Measurements from ENCODE around the gene LIN52. TPM values are rescaled to one million over a fixed set of nuclear protein-coding genes. Genes with fewer than 3 reads are reported as not detected.
A peak's percentile ranks its signal among the peaks of the same experiment; 100 is the strongest.

The LIN52 gene
- total and polyA plus RNA-seq, 2 experiments from 2014 or later: 8.0 to 8.7 TPM

DNA sequence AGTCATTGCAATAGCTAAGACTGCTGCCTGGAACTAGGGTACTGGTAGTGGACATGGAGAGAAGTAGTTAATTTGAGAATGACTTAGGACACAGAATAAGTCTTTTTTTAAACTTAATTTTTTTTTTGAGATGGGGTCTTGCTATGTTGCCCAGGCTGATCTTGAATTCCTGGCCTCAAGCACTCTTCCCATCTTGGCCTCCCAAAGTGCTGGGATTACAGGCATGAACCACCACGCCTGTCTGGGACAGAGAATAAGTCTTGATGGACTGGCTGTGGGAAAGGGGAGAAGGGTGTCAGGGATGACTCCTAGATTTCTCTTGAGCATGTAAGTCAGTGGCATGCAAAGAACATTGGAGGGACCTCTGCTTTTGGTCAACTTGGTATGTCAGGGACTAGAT lies 42.9 kb downstream of the LIN52 start:
- no peak for TF ChIP-seq EZH2 (IDR thresholded peaks at IDR 0.05; ENCODE audit: insufficient read depth, poor library complexity, severe bottlenecking)
- TF ChIP-seq EZH2phosphoT487 (IDR thresholded peaks at IDR 0.05; ENCODE audit: insufficient read depth, low read depth): no peak
- WGBS, 2 experiments (ENCODE audit: low coverage in 1 of 2, low lambda C conversion rate in 2 of 2, missing lambda C conversion rate in 2 of 2): 100% methylated on average over 1 of the region's 1 CpG
- Histone ChIP-seq H3K27me3 (replicated peaks; ENCODE audit: insufficient read depth) (no peaks in the 10 kb centered on the region), H4K20me1 (ENCODE audit: insufficient read depth) (no peaks in the 10 kb centered on the region), H3K9me2 (ENCODE audit: insufficient read depth) (no peaks in the 10 kb centered on the region), H3K4me1 (ENCODE audit: insufficient read depth) (no peaks in the 10 kb centered on the region), H3K27ac (no peak overlapping the region), H3K9me3 (ENCODE audit: low read depth) (no peaks in the 10 kb centered on the region), H3K36me3 (ENCODE audit: low read depth) (no peaks in the 10 kb centered on the region), H3K4me2 (ENCODE audit: unreplicated experiment) (no peak overlapping the region), H3K4me3 (no peak overlapping the region), H3K79me2 (ENCODE audit: insufficient read depth) (no peaks in the 10 kb centered on the region), H3F3A (ENCODE audit: insufficient read depth) (no peaks in the 10 kb centered on the region), H3K9ac (no peak overlapping the region), H2AFZ (no peak overlapping the region)
- no peak for DNase-seq
- in situ Hi-C loops (cut with MboI): no loop called here

GRCh38 chr14:74133833-74134481 lies 49.2 kb downstream of the LIN52 start:
- in situ Hi-C loops (cut with MboI): no loop called here
- no peak overlapping the region for H2AFZ ChIP-seq
- no peaks in the 10 kb centered on the region for H3K36me3 ChIP-seq (ENCODE audit: low read depth)
- no peaks in the 10 kb centered on the region for H3F3A ChIP-seq (ENCODE audit: insufficient read depth)
- H3K79me2 ChIP-seq (ENCODE audit: insufficient read depth): no peaks in the 10 kb centered on the region
- no peaks in the 10 kb centered on the region for H3K27me3 ChIP-seq (replicated peaks; ENCODE audit: insufficient read depth)
- H3K27ac ChIP-seq: no peak overlapping the region
- no peaks in the 10 kb centered on the region for H3K9me3 ChIP-seq (ENCODE audit: low read depth)
- no peaks in the 10 kb centered on the region for H3K9me2 ChIP-seq (ENCODE audit: insufficient read depth)
- TF ChIP-seq EZH2 (IDR thresholded peaks at IDR 0.05; ENCODE audit: insufficient read depth, poor library complexity, severe bottlenecking): no peak
- TF ChIP-seq EZH2phosphoT487 (IDR thresholded peaks at IDR 0.05; ENCODE audit: insufficient read depth, low read depth): no peak
- H3K9ac ChIP-seq: no peak overlapping the region
- no peak for DNase-seq
- H4K20me1 ChIP-seq (ENCODE audit: insufficient read depth): no peaks in the 10 kb centered on the region
- 67 to 70% methylated on average over 3 of the region's 3 CpGs for WGBS, 2 experiments (ENCODE audit: low coverage in 1 of 2, low lambda C conversion rate in 2 of 2, missing lambda C conversion rate in 2 of 2)
- no peak overlapping the region for H3K4me2 ChIP-seq (ENCODE audit: unreplicated experiment)
- H3K4me1 ChIP-seq (ENCODE audit: insufficient read depth): no peaks in the 10 kb centered on the region
- H3K4me3 ChIP-seq: no peak overlapping the region

GRCh38 chr14:74134484-74134883 lies 49.7 kb downstream of the LIN52 start:
- no peaks in the 10 kb centered on the region for H4K20me1 ChIP-seq (ENCODE audit: insufficient read depth)
- no peak overlapping the region for H3K4me2 ChIP-seq (ENCODE audit: unreplicated experiment)
- no peaks in the 10 kb centered on the region for H3K27me3 ChIP-seq (replicated peaks; ENCODE audit: insufficient read depth)
- in situ Hi-C loops (cut with MboI): no loop called here
- no peaks in the 10 kb centered on the region for H3K79me2 ChIP-seq (ENCODE audit: insufficient read depth)
- no peaks in the 10 kb centered on the region for H3K9me2 ChIP-seq (ENCODE audit: insufficient read depth)
- no peaks in the 10 kb centered on the region for H3K4me1 ChIP-seq (ENCODE audit: insufficient read depth)
- no peak for TF ChIP-seq EZH2 (IDR thresholded peaks at IDR 0.05; ENCODE audit: insufficient read depth, poor library complexity, severe bottlenecking)
- no peak for TF ChIP-seq EZH2phosphoT487 (IDR thresholded peaks at IDR 0.05; ENCODE audit: insufficient read depth, low read depth)
- H3F3A ChIP-seq (ENCODE audit: insufficient read depth): no peaks in the 10 kb centered on the region
- H2AFZ ChIP-seq: no peak overlapping the region
- H3K36me3 ChIP-seq (ENCODE audit: low read depth): no peaks in the 10 kb centered on the region
- no peak overlapping the region for H3K4me3 ChIP-seq
- no peak for DNase-seq
- no peak overlapping the region for H3K27ac ChIP-seq
- H3K9ac ChIP-seq: no peak overlapping the region
- H3K9me3 ChIP-seq (ENCODE audit: low read depth): no peaks in the 10 kb centered on the region

GRCh38 chr14:74135426-74135825 lies 50.7 kb downstream of the LIN52 start:
- in situ Hi-C loops (cut with MboI): no loop called here
- no peaks in the 10 kb centered on the region for H3K4me1 ChIP-seq (ENCODE audit: insufficient read depth)
- H3K36me3 ChIP-seq (ENCODE audit: low read depth): no peaks in the 10 kb centered on the region
- H3K9ac ChIP-seq: no peak overlapping the region
- H3K9me3 ChIP-seq (ENCODE audit: low read depth): no peaks in the 10 kb centered on the region
- H2AFZ ChIP-seq: no peak overlapping the region
- no peaks in the 10 kb centered on the region for H3K27me3 ChIP-seq (replicated peaks; ENCODE audit: insufficient read depth)
- H3K4me3 ChIP-seq: no peak overlapping the region
- no peaks in the 10 kb centered on the region for H4K20me1 ChIP-seq (ENCODE audit: insufficient read depth)
- WGBS, 2 experiments (ENCODE audit: low coverage in 1 of 2, low lambda C conversion rate in 2 of 2, missing lambda C conversion rate in 2 of 2): 86 to 92% methylated on average over 1 of the region's 1 CpG
- H3K9me2 ChIP-seq (ENCODE audit: insufficient read depth): no peaks in the 10 kb centered on the region
- no peaks in the 10 kb centered on the region for H3K79me2 ChIP-seq (ENCODE audit: insufficient read depth)
- no peak for TF ChIP-seq EZH2 (IDR thresholded peaks at IDR 0.05; ENCODE audit: insufficient read depth, poor library complexity, severe bottlenecking)
- TF ChIP-seq EZH2phosphoT487 (IDR thresholded peaks at IDR 0.05; ENCODE audit: insufficient read depth, low read depth): no peak
- peak; percentile 3 for DNase-seq
- no peak overlapping the region for H3K27ac ChIP-seq
- H3F3A ChIP-seq (ENCODE audit: insufficient read depth): no peaks in the 10 kb centered on the region
- H3K4me2 ChIP-seq (ENCODE audit: unreplicated experiment): no peak overlapping the region
